Neural crest cell (in vitro differentiated cells): Measurements from ENCODE around the gene MMP25. TPM values are rescaled to one million over a fixed set of nuclear protein-coding genes. Genes with fewer than 3 reads are reported as not detected.
"Not testable (repeated sequence)": the region's sequence is repeated elsewhere in the genome, so short reads cannot be mapped to it uniquely, and the experiment has no call there.

ENCODE experiments used
- DNase-seq: peaks from one replicate; pipeline ENCODE4 v3.0.0; 2021; ENCODE audit warnings: low read depth, mixed read lengths, low spot score
- H3K27ac Mint-ChIP-seq: one replicate; pipeline ENCODE4 v1.8.0; 2021; ENCODE audit warnings: mild to moderate bottlenecking, mixed read lengths; ENCODE audit not compliant: unreplicated experiment
- H3K27me3 Mint-ChIP-seq: 2 replicates; pipeline ENCODE4 v1.8.0; 2021; ENCODE audit warnings: low read depth, mild to moderate bottlenecking, mixed read lengths
- H3K36me3 Mint-ChIP-seq: 2 replicates; pipeline ENCODE4 v1.8.0; 2021; ENCODE audit warnings: low read depth, mild to moderate bottlenecking, mixed read lengths
- H3K4me1 Mint-ChIP-seq: 2 replicates; pipeline ENCODE4 v1.8.0; 2021; ENCODE audit warnings: mixed read lengths
- H3K4me3 Mint-ChIP-seq: one replicate; pipeline ENCODE4 v1.8.0; 2021; ENCODE audit warnings: mild to moderate bottlenecking, mixed read lengths
- H3K9me3 Mint-ChIP-seq: 2 replicates; pipeline ENCODE4 v1.8.0; 2021; ENCODE audit warnings: mixed read lengths
- CTCF ChIP-seq: fragments of 200-600 bp; sonication (generic); conservative IDR thresholded peaks from 2 replicates; pipeline ENCODE4 v1.5.0; 2021; ENCODE audit warnings: antibody characterized with exemption, mild to moderate bottlenecking
- total RNA-seq: library from RNA; stranded (reverse); gene quantifications from 2 replicates; pipeline ENCODE4 v1.2.1, GENCODE V29; 2021

MMP25 gene
- total RNA-seq, 1 donor from 2014 or later, result 0.96 TPM

- TF ChIP-seq CTCF, result no peak
- no peaks in the 10 kb centered on the region for H3K9me3 Mint-ChIP-seq
- no peak within 1 kb of the TSS for H3K4me3 Mint-ChIP-seq
- no peak for DNase-seq
- H3K27me3 Mint-ChIP-seq, result peaks cover 5% of the 10 kb centered on the region
- H3K36me3 Mint-ChIP-seq, result no peaks in the 10 kb centered on the region
- H3K27ac Mint-ChIP-seq, result peak within 1 kb of the TSS; percentile 91
- H3K4me1 Mint-ChIP-seq, result no peaks in the 10 kb centered on the region
Measured at GRCh38 chr16:3065069-3065741, 18.8 kb downstream of the MMP25 start, which contains the start of gene IL32. IL32 (plus strand) TSS chr16:3065640; CDS start chr16:3065812, 172 bp downstream.

- DNase-seq, result no peak
- H3K27me3 Mint-ChIP-seq, result peaks cover 2% of the 10 kb centered on the region
- peak overlapping the region; percentile 91 for H3K27ac Mint-ChIP-seq
- TF ChIP-seq CTCF, result no peak
- no peaks in the 10 kb centered on the region for H3K4me1 Mint-ChIP-seq
- no peaks in the 10 kb centered on the region for H3K9me3 Mint-ChIP-seq
- H3K4me3 Mint-ChIP-seq, result no peak overlapping the region
- no peaks in the 10 kb centered on the region for H3K36me3 Mint-ChIP-seq
Measured at GRCh38 chr16:3065742-3066439, 19.5 kb downstream of the MMP25 start.

- no peak overlapping the region for H3K27ac Mint-ChIP-seq
- no peaks in the 10 kb centered on the region for H3K36me3 Mint-ChIP-seq
- no peaks in the 10 kb centered on the region for H3K4me1 Mint-ChIP-seq
- no peak for DNase-seq
- peaks cover 2% of the 10 kb centered on the region for H3K27me3 Mint-ChIP-seq
- TF ChIP-seq CTCF, result no peak
- no peak overlapping the region for H3K4me3 Mint-ChIP-seq
- H3K9me3 Mint-ChIP-seq, result no peaks in the 10 kb centered on the region
Measured at GRCh38 chr16:3066440-3066748, 20.0 kb downstream of the MMP25 start.

- Mint-ChIP-seq H3K9me3 (no peaks in the 10 kb centered on the region), H3K27me3 (peaks cover 6% of the 10 kb centered on the region), H3K27ac (no peak overlapping the region), H3K4me1 (no peaks in the 10 kb centered on the region), H3K4me3 (no peak overlapping the region), H3K36me3 (no peaks in the 10 kb centered on the region)
- no peak for TF ChIP-seq CTCF
- no peak for DNase-seq
Measured at GRCh38 chr16:3068487-3068886, 22.1 kb downstream of the MMP25 start.

- not testable (repeated sequence) for DNase-seq, H3K9me3 Mint-ChIP-seq, H3K4me1 Mint-ChIP-seq, H3K27ac Mint-ChIP-seq, H3K4me3 Mint-ChIP-seq, H3K36me3 Mint-ChIP-seq
- H3K27me3 Mint-ChIP-seq, result peaks cover 12% of the 10 kb centered on the region
Measured at GRCh38 chr16:3069146-3069545, 22.8 kb downstream of the MMP25 start.

- no peak for TF ChIP-seq CTCF
- H3K4me1 Mint-ChIP-seq, result no peaks in the 10 kb centered on the region
- H3K9me3 Mint-ChIP-seq, result no peaks in the 10 kb centered on the region
- no peak overlapping the region for H3K4me3 Mint-ChIP-seq
- DNase-seq, result no peak
- H3K36me3 Mint-ChIP-seq, result no peaks in the 10 kb centered on the region
- H3K27me3 Mint-ChIP-seq, result peaks cover 20% of the 10 kb centered on the region
- no peak overlapping the region for H3K27ac Mint-ChIP-seq
Measured at GRCh38 chr16:3070608-3071111, 24.3 kb downstream of the MMP25 start.
